Measurements from ENCODE around the gene OCIAD1. TPM values are rescaled to one million over a fixed set of nuclear protein-coding genes. Genes with fewer than 3 reads are reported as not detected.

The OCIAD1 gene
- total RNA-seq (2022) (121 and 133 TPM in 2 replicates), Bru-seq, nascent RNA (percentile 94 among the genes with signal in this experiment), BruChase-seq, experiment 1, labeled RNA remaining after a 2-hour chase (percentile 96 among the genes with signal in this experiment), BruChase-seq, experiment 2, labeled RNA remaining after a 6-hour chase (percentile 94 among the genes with signal in this experiment)
- long read RNA-seq, transcript OCIAD1-202 (9 exons, 1,594 nt): minor isoform, 31 of 131 reads
- long read RNA-seq, transcript OCIAD1-201 (9 exons, 1,414 nt): major isoform, 63 of 131 reads
- long read RNA-seq, partial matches to known transcripts: 7 of 131 reads
- long read RNA-seq, other reads (novel, unspliced or antisense): 24 of 131 reads

DNA sequence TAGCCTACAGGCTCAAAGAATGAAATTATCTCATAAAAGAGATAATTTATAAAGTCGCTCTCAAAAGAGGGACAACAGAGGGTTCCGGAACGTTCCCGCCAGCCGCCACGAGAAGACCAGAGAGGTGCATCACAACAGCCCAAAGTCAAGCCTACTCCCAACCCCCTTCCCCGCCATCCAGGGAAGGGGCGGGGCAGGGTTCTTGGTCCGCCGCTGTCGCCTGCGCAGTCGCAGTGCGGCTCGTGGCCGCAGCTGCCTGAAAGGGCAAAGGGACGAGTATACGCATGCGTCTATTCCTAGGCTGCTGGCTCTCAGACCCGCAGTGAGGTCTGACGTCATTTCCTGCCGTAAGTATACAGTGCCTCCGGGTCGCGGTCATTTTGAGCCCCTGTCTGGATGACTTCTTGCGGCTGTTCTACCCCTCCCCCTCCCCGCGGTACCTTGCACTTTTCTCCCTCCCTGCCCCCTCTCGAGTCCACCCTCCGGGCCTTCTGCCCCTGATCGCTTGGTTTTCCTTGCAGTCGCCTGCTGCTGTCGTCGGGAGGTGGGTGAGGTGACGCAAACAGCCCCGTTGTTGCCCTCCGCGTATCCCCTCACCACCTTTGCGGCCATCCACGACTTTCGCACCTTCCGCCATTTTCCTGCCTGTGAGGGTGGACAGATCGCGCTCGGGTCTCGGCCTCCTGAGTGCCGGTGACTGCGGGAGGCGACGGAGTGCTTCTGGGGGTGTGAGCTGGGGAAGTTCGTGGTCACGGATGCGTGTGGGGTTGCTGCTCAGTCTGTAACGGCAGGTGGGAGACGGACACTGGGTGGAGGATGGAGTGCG, at the start of gene OCIAD1:
OCIAD1 (plus strand) TSS at position 383 of the 826 bp plus-strand sequence. CDS start 1,537 bp downstream, outside the sequence.
- BruUV-seq (replicated peaks): TSS peak; percentile 73
- ChIA-PET POLR2A (no interaction called here), CTCF (no interaction called here)
- intact Hi-C loops (cut with micrococcal nuclease; ENCODE audit: unreplicated experiment): loop anchor here (1.0 to 10.0 kb wide), 3 partner anchors 16 to 256 kb away; partner anchors contain the start of gene FRYL
- Histone ChIP-seq H3K36me3 (ENCODE audit: control insufficient read depth, insufficient read depth, low read length) (no peaks in the 10 kb centered on the region), H3K4me1 (no peaks in the 10 kb centered on the region), H3K4me3 (ENCODE audit: low read depth, low read length) (peak within 1 kb of the TSS; percentile 97), H3K9me3 (no peaks in the 10 kb centered on the region), H3K27me3 (replicated peaks; ENCODE audit: control insufficient read depth, insufficient read depth, low read length) (no peaks in the 10 kb centered on the region)
- peak within 1 kb of the TSS; percentile 98 for H3K4me3 Mint-ChIP-seq (ENCODE audit: unreplicated experiment)
- TF ChIP-seq, protein P1, sequence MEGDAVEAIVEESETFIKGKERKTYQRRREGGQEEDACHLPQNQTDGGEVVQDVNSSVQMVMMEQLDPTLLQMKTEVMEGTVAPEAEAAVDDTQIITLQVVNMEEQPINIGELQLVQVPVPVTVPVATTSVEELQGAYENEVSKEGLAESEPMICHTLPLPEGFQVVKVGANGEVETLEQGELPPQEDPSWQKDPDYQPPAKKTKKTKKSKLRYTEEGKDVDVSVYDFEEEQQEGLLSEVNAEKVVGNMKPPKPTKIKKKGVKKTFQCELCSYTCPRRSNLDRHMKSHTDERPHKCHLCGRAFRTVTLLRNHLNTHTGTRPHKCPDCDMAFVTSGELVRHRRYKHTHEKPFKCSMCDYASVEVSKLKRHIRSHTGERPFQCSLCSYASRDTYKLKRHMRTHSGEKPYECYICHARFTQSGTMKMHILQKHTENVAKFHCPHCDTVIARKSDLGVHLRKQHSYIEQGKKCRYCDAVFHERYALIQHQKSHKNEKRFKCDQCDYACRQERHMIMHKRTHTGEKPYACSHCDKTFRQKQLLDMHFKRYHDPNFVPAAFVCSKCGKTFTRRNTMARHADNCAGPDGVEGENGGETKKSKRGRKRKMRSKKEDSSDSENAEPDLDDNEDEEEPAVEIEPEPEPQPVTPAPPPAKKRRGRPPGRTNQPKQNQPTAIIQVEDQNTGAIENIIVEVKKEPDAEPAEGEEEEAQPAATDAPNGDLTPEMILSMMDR (IDR thresholded peaks at IDR 0.05; ENCODE audit: insufficient read depth in 1 of 2, low read depth in 1 of 2, low read length in 1 of 2, severe bottlenecking in 1 of 2, unreplicated experiment in 1 of 2): no peak
- H3K36me3 Mint-ChIP-seq (ENCODE audit: insufficient read depth, unreplicated experiment): peaks cover 29% of the 10 kb centered on the region
- DNase-seq: peak; percentile 96 to 98
- H3K27me3 Mint-ChIP-seq (ENCODE audit: insufficient read depth, unreplicated experiment): no peaks in the 10 kb centered on the region
- peaks cover 9% of the 10 kb centered on the region for H3K9me3 Mint-ChIP-seq (ENCODE audit: unreplicated experiment)
- peaks cover 8% of the 10 kb centered on the region for H3K4me1 Mint-ChIP-seq (ENCODE audit: low read depth, unreplicated experiment)
- peak within 1 kb of the TSS; percentile 99 for H3K27ac Mint-ChIP-seq (ENCODE audit: unreplicated experiment)

GRCh38 chr4:48781968-48782367, 48.9 kb upstream of the OCIAD1 start:
- DNase-seq: no peak
- intact Hi-C loops (cut with micrococcal nuclease; ENCODE audit: unreplicated experiment): loop anchor here (2.0 to 5.0 kb wide), 4 partner anchors 80 to 181 kb away; no protein-coding TSS in a partner anchor

GRCh38 chr4:48785302-48785701, 45.6 kb upstream of the OCIAD1 start:
- TF ChIP-seq, protein P1 (IDR thresholded peaks at IDR 0.05; ENCODE audit: insufficient read depth in 1 of 2, low read depth in 1 of 2, low read length in 1 of 2, severe bottlenecking in 1 of 2, unreplicated experiment in 1 of 2): no peak
- no peaks in the 10 kb centered on the region for H3K27me3 Mint-ChIP-seq (ENCODE audit: insufficient read depth, unreplicated experiment)
- Histone ChIP-seq H3K27me3 (replicated peaks; ENCODE audit: control insufficient read depth, insufficient read depth, low read length) (no peaks in the 10 kb centered on the region), H3K9me3 (no peaks in the 10 kb centered on the region), H3K4me3 (ENCODE audit: low read depth, low read length) (no peak overlapping the region), H3K4me1 (no peaks in the 10 kb centered on the region), H3K36me3 (ENCODE audit: control insufficient read depth, insufficient read depth, low read length) (no peaks in the 10 kb centered on the region)
- no TSS peak for BruUV-seq (replicated peaks)
- H3K36me3 Mint-ChIP-seq (ENCODE audit: insufficient read depth, unreplicated experiment): peaks cover 3% of the 10 kb centered on the region
- no peak overlapping the region for H3K4me3 Mint-ChIP-seq (ENCODE audit: unreplicated experiment)
- no peak for DNase-seq
- no peak overlapping the region for H3K27ac Mint-ChIP-seq (ENCODE audit: unreplicated experiment)
- ChIA-PET CTCF (no interaction called here), POLR2A (no interaction called here)
- intact Hi-C loops (cut with micrococcal nuclease; ENCODE audit: unreplicated experiment): no loop called here
- no peaks in the 10 kb centered on the region for H3K4me1 Mint-ChIP-seq (ENCODE audit: low read depth, unreplicated experiment)
- H3K9me3 Mint-ChIP-seq (ENCODE audit: unreplicated experiment): no peaks in the 10 kb centered on the region

More at GRCh38 chr4:48781968-48782367, 48.9 kb upstream of the OCIAD1 start:
- Mint-ChIP-seq H3K4me1 (ENCODE audit: low read depth, unreplicated experiment) (no peaks in the 10 kb centered on the region), H3K9me3 (ENCODE audit: unreplicated experiment) (no peaks in the 10 kb centered on the region), H3K4me3 (ENCODE audit: unreplicated experiment) (no peak overlapping the region), H3K27ac (ENCODE audit: unreplicated experiment) (no peak overlapping the region), H3K27me3 (ENCODE audit: insufficient read depth, unreplicated experiment) (no peaks in the 10 kb centered on the region), H3K36me3 (ENCODE audit: insufficient read depth, unreplicated experiment) (peaks cover 15% of the 10 kb centered on the region)
- Histone ChIP-seq H3K4me3 (ENCODE audit: low read depth, low read length) (no peak overlapping the region), H3K27me3 (replicated peaks; ENCODE audit: control insufficient read depth, insufficient read depth, low read length) (no peaks in the 10 kb centered on the region), H3K36me3 (ENCODE audit: control insufficient read depth, insufficient read depth, low read length) (no peaks in the 10 kb centered on the region), H3K4me1 (no peaks in the 10 kb centered on the region), H3K9me3 (no peaks in the 10 kb centered on the region)
- CTCF ChIA-PET: interaction anchor here (0.7 kb wide), 1 partner anchor 204 kb away, joined by 4 read pairs; no protein-coding TSS in a partner anchor
- POLR2A ChIA-PET: no interaction called here
- BruUV-seq (replicated peaks): no TSS peak
- TF ChIP-seq, protein P1 (IDR thresholded peaks at IDR 0.05; ENCODE audit: insufficient read depth in 1 of 2, low read depth in 1 of 2, low read length in 1 of 2, severe bottlenecking in 1 of 2, unreplicated experiment in 1 of 2): no peak
